Left kidney (tissue), 2 donors: Measurements from ENCODE around the gene KCNC3. TPM values are rescaled to one million over a fixed set of nuclear protein-coding genes. Genes with fewer than 3 reads are reported as not detected.
A peak's percentile ranks its signal among the peaks of the same experiment; 100 is the strongest.
"Not testable (repeated sequence)": the region's sequence is repeated elsewhere in the genome, so short reads cannot be mapped to it uniquely, and the experiment has no call there.

ENCODE experiments used
- DNase-seq: peaks from one replicate; pipeline ENCODE4 v3.0.0-alpha.2; 2013
- polyA plus RNA-seq: library from polyadenylated mRNA; unstranded; fragments of 120-200 nt; gene quantifications from one replicate; pipeline ENCODE4 v1.2.1, GENCODE V29; 2013; ENCODE audit not compliant: insufficient read length

KCNC3 gene
- polyA plus RNA-seq, 1 donor = 55.2 TPM

- no peak for DNase-seq
These were observed 27.6 kb upstream of the KCNC3 start for GRCh38 chr19:50356691-50357177.

GRCh38 chr19:50353487-50353880 is 24.3 kb upstream of the KCNC3 start:
- DNase-seq = not testable (repeated sequence)

GRCh38 chr19:50352242-50352641 is 23.1 kb upstream of the KCNC3 start:
- DNase-seq = no peak

GRCh38 chr19:50349277-50350057 is 20.3 kb upstream of the KCNC3 start:
- DNase-seq = no peak

- DNase-seq = not testable (repeated sequence)
These were observed 18.0 kb upstream of the KCNC3 start for GRCh38 chr19:50347089-50347581.

- no peak for DNase-seq
These were observed 15.6 kb upstream of the KCNC3 start for GRCh38 chr19:50344661-50345318.

- DNase-seq = no peak
These were observed 12.0 kb upstream of the KCNC3 start for GRCh38 chr19:50341091-50341564.

- DNase-seq = no peak
These were observed 11.2 kb upstream of the KCNC3 start for GRCh38 chr19:50340331-50340730.

GRCh38 chr19:50337031-50337430 is 7.9 kb upstream of the KCNC3 start:
- DNase-seq = not testable (repeated sequence)

- no peak for DNase-seq
These were observed 5.7 kb upstream of the KCNC3 start for GRCh38 chr19:50334741-50335421.

GRCh38 chr19:50333737-50334617 is 4.8 kb upstream of the KCNC3 start:
- peak; percentile 88 for DNase-seq

- DNase-seq = peak; percentile 92
These were observed 4.1 kb upstream of the KCNC3 start for GRCh38 chr19:50333235-50333736.

GRCh38 chr19:50332244-50333038 is 3.3 kb upstream of the KCNC3 start:
- DNase-seq = no peak

GRCh38 chr19:50331994-50332243 is 2.7 kb upstream of the KCNC3 start:
- DNase-seq = no peak

GRCh38 chr19:50331221-50331993 is 2.2 kb upstream of the KCNC3 start:
- DNase-seq = no peak

- peak; percentile 88 for DNase-seq
These were observed 1.3 kb upstream of the KCNC3 start for GRCh38 chr19:50330365-50331078.

GRCh38 chr19:50329926-50330294 is 733 bp upstream of the KCNC3 start:
- DNase-seq = not testable (repeated sequence)

- no peak for DNase-seq
These were observed 368 bp downstream of the KCNC3 start for GRCh38 chr19:50328873-50329145.

GRCh38 chr19:50328224-50328872 is 829 bp downstream of the KCNC3 start:
- no peak for DNase-seq
